Sigmoid colon (tissue), 7 donors: ENCODE results near the gene AMTN. TPM values are rescaled to one million over a fixed set of nuclear protein-coding genes. Genes with fewer than 3 reads are reported as not detected.
"Not testable (repeated sequence)": the region's sequence is repeated elsewhere in the genome, so short reads cannot be mapped to it uniquely, and the experiment has no call there.

Experiments
- DNase-seq: peaks from one replicate; pipeline ENCODE4 v3.0.0-alpha.2; 2019
- H3K27ac ChIP-seq, 4 donors: fragments of 200-600 bp; sonication (generic); one replicate each; pipeline ENCODE4 v1.5.1; 2016 to 2019; ENCODE audit warnings: mild to moderate bottlenecking in 1 of 4
- H3K27me3 ChIP-seq, 3 donors: fragments of 200-600 bp; sonication (generic); one replicate each; pipeline ENCODE4 v1.5.1; 2019; ENCODE audit warnings: mild to moderate bottlenecking in 1 of 3
- H3K36me3 ChIP-seq, 4 donors: fragments of 200-600 bp; sonication (generic); one replicate each; pipeline ENCODE4 v1.5.1; 2016 to 2019
- H3K4me1 ChIP-seq, 4 donors: fragments of 200-600 bp; sonication (generic); one replicate each; pipeline ENCODE4 v1.5.1; 2017 to 2019
- H3K4me3 ChIP-seq, 4 donors: fragments of 200-600 bp; sonication (generic); one replicate each; pipeline ENCODE4 v1.5.1; 2017 to 2019; ENCODE audit warnings: mild to moderate bottlenecking in 2 of 4, moderate library complexity in 1 of 4
- H3K9me3 ChIP-seq, 4 donors: fragments of 200-600 bp in 3 of 4; sonication (generic) in 3 of 4; one replicate each; pipeline versions ENCODE4 v1.5.1 to v1.6.1; 2013 to 2019
- EP300 ChIP-seq, 4 donors: sonication (generic); formaldehyde crosslinking; IDR thresholded peaks; one replicate each; pipeline ENCODE4 v1.6.1; 2017; ENCODE audit warnings: antibody characterized with exemption in 4 of 4
- POLR2A ChIP-seq, 2 donors: fragments of 450-650 bp; IDR thresholded peaks; one replicate each; pipeline ENCODE4 v1.6.1; 2016; ENCODE audit warnings: antibody characterized with exemption in 2 of 2, mild to moderate bottlenecking in 2 of 2, moderate library complexity in 2 of 2
- POLR2AphosphoS5 ChIP-seq, 4 donors: sonication (generic); formaldehyde crosslinking; IDR thresholded peaks; one replicate each; pipeline ENCODE4 v1.6.1; 2017; ENCODE audit warnings: antibody characterized with exemption in 4 of 4
- WGBS, 2 donors: extraction: QIAGEN DNeasy Blood & Tissue Kit; methylation state at CpG; one replicate each; pipeline ENCODE4 v1.1.7; 2013; 5-methylcytosine and 5-hydroxymethylcytosine counted together
- intact Hi-C: fragments of 100-400 bp; cut with DNase I; formaldehyde crosslinking; loops from one replicate; pipeline ENCODE4 v1.15.1; 2023
- polyA plus RNA-seq, 3 donors: library from polyadenylated mRNA; stranded (reverse); fragments of 200-250 nt; gene quantifications; one replicate each; pipeline ENCODE4 v1.2.3, GENCODE V29; 2013
- total RNA-seq, 4 donors: library from RNA; depleted of rRNA; stranded (reverse); fragments of >200 nt; gene quantifications; one replicate each; pipeline ENCODE4 v1.1.0, GENCODE V29; 2016
- TF ChIP-seq, protein P1 (sequence below), 4 experiments: fragments of 450-650 bp in 3 of 4; fragments of 200-600 bp in 1 of 4; IDR thresholded peaks; one replicate each; pipeline ENCODE4 v1.5.1; 2016 to 2019; ENCODE audit warnings: antibody characterized with exemption in 4 of 4, mild to moderate bottlenecking in 3 of 4, moderate library complexity in 2 of 4
- donor health status: healthy with polysubstance abuse.
- donor health status: Bipolar disorder and iron deficiency.
- donor health status: healthy.

The AMTN gene, protein sequence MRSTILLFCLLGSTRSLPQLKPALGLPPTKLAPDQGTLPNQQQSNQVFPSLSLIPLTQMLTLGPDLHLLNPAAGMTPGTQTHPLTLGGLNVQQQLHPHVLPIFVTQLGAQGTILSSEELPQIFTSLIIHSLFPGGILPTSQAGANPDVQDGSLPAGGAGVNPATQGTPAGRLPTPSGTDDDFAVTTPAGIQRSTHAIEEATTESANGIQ
- not detected for total RNA-seq
- not detected for polyA plus RNA-seq

DNA sequence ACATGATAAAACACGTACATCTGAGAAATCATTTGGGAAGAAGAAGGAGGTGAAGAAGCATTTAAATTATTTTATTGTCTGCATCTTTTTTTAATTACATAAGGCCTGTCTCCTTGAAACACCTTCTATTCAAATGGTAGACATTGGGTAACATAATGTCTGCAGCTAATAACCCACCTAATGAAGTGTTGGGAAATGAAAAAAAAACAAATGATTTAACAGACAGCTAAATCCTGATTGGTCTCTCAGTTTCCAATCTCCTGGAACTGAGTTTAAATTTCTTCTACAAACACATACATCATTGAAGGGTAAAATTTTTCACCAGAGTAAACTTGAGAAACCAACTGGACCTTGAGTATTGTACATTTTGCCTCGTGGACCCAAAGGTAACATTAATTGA, at the start of gene AMTN:
Gene AMTN, plus strand, starts transcription at position 301 of the 400 bp plus-strand sequence. CDS start 209 bp downstream, outside the sequence.
- H3K27me3 ChIP-seq: no peaks in the 10 kb centered on the region
- no peak for DNase-seq

DNA sequence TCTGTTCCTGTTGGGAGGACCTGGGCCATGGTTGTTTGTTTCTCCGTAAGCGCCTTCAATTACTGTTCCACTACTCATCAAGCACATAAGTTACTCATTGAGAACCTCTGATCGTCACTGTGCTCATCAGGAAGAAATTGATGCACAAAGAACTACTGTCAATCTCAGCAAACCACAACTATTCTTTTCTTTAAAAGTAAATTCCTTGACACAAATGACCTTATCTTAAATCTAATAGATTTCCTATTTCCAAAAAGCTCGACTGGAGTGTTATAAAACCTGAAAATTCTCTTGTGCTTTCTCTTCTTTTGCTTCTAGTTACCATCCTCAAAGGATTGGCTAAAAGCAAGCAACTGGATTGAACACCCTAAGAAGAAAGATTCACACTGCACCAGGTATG, 46.5 kb upstream of the AMTN start, which contains the start of gene MUC7:
Gene MUC7, plus strand, starts transcription at position 301 of the 400 bp plus-strand sequence. CDS start 1,825 bp downstream, outside the sequence.
- 61 to 69% methylated on average over 4 of the region's 4 CpGs for WGBS, 2 donors
- no peaks in the 10 kb centered on the region for H3K9me3 ChIP-seq
- no peaks in the 10 kb centered on the region for H3K27me3 ChIP-seq
- intact Hi-C loops: no loop called here
- H3K27ac ChIP-seq: no peak within 1 kb of the TSS
- no peaks in the 10 kb centered on the region for H3K4me1 ChIP-seq
- no peak within 1 kb of the TSS for H3K4me3 ChIP-seq
- no peak for TF ChIP-seq POLR2AphosphoS5 (IDR thresholded peaks at IDR 0.05)
- TF ChIP-seq POLR2A (IDR thresholded peaks at IDR 0.05): no peak
- no peak for TF ChIP-seq EP300 (IDR thresholded peaks at IDR 0.05)
- TF ChIP-seq, protein P1, sequence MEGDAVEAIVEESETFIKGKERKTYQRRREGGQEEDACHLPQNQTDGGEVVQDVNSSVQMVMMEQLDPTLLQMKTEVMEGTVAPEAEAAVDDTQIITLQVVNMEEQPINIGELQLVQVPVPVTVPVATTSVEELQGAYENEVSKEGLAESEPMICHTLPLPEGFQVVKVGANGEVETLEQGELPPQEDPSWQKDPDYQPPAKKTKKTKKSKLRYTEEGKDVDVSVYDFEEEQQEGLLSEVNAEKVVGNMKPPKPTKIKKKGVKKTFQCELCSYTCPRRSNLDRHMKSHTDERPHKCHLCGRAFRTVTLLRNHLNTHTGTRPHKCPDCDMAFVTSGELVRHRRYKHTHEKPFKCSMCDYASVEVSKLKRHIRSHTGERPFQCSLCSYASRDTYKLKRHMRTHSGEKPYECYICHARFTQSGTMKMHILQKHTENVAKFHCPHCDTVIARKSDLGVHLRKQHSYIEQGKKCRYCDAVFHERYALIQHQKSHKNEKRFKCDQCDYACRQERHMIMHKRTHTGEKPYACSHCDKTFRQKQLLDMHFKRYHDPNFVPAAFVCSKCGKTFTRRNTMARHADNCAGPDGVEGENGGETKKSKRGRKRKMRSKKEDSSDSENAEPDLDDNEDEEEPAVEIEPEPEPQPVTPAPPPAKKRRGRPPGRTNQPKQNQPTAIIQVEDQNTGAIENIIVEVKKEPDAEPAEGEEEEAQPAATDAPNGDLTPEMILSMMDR (IDR thresholded peaks at IDR 0.05): no peak
- no peaks in the 10 kb centered on the region for H3K36me3 ChIP-seq
- DNase-seq: no peak

More for the DNA sequence above, at the start of gene AMTN:
- WGBS, 2 donors: 53 to 75% methylated on average over 2 of the region's 2 CpGs
- TF ChIP-seq POLR2AphosphoS5 (IDR thresholded peaks at IDR 0.05): no peak
- TF ChIP-seq POLR2A (IDR thresholded peaks at IDR 0.05): no peak
- TF ChIP-seq, protein P1 (IDR thresholded peaks at IDR 0.05): no peak
- TF ChIP-seq EP300 (IDR thresholded peaks at IDR 0.05): no peak
- Histone ChIP-seq H3K27ac (no peak within 1 kb of the TSS), H3K4me1 (no peaks in the 10 kb centered on the region), H3K36me3 (no peaks in the 10 kb centered on the region), H3K9me3 (no peaks in the 10 kb centered on the region), H3K4me3 (no peak within 1 kb of the TSS)
- intact Hi-C loops: no loop called here

DNA sequence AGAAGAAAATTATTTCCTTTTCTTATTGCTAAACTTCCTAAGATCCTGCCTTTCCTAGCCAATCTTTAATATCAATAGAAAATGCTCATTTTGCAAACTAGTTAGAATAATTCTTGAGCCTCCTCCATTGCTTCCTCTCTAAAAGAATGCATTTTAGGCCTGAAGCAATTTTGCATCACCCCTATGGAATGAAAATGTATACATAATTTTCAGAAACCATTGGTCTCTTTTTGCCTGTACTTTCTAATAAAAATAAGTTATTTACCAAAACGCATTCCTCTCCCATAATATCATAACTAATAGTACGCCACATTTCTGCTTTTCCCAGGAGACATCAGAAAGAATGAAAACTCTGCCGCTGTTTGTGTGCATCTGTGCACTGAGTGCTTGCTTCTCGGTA, 44.7 kb upstream of the AMTN start:
- Histone ChIP-seq H3K27ac (no peak overlapping the region), H3K27me3 (no peaks in the 10 kb centered on the region), H3K36me3 (no peaks in the 10 kb centered on the region), H3K4me1 (no peaks in the 10 kb centered on the region), H3K4me3 (no peak overlapping the region), H3K9me3 (no peaks in the 10 kb centered on the region)
- TF ChIP-seq EP300 (IDR thresholded peaks at IDR 0.05) (no peak), POLR2A (IDR thresholded peaks at IDR 0.05) (no peak), POLR2AphosphoS5 (IDR thresholded peaks at IDR 0.05) (no peak)
- TF ChIP-seq, protein P1 (IDR thresholded peaks at IDR 0.05): no peak
- WGBS, 2 donors: 78 to 87% methylated on average over 4 of the region's 4 CpGs
- DNase-seq: no peak
- intact Hi-C loops: no loop called here

DNA sequence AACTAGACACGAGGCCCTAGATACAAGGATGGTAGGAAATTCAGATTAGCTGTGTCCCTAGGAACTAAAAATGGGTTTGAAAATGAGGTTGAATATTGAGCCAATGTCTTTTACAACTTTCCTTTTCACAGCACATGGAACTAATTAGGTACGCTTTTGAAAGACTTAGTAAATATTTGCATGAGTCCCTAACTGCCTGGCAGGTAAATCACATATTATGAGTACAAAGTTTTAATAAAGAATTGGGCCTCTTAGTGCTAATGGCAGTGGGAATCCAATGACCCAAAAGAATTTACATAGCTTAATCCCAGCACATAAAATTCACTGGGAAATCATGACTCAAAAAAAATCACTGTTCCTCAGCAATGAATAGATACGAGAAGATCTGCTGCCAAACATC, 29.6 kb upstream of the AMTN start:
- Histone ChIP-seq H3K9me3 (no peaks in the 10 kb centered on the region), H3K4me1 (no peaks in the 10 kb centered on the region), H3K36me3 (no peaks in the 10 kb centered on the region), H3K27me3 (no peaks in the 10 kb centered on the region), H3K4me3 (no peak overlapping the region), H3K27ac (no peak overlapping the region)
- DNase-seq: no peak
- 25 to 65% methylated on average over 3 of the region's 3 CpGs for WGBS, 2 donors
- intact Hi-C loops: no loop called here
- no peak for TF ChIP-seq POLR2A (IDR thresholded peaks at IDR 0.05)

DNA sequence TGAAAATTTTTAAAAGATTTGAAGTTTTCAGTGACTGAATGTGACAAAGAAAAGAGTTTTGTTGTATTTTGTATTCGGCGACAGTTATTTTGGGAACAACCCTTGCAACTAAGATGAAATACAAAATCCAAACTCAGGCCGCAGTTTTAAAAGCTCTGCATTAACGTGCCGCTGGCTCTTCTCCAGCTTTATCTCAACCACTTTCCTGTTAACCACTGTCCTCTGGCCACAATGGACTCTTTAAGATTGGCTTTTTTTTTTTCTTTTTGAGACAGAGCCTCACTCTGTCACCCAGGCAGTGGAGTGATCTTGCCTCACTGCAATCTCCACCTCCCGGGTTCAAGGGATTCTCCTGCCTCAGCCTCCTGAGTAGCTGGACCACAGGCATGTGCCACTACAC, 22.1 kb upstream of the AMTN start:
- 75 to 76% methylated on average over 6 of the region's 6 CpGs for WGBS, 2 donors
- intact Hi-C loops: no loop called here
- TF ChIP-seq EP300 (IDR thresholded peaks at IDR 0.05) (no peak), POLR2A (IDR thresholded peaks at IDR 0.05) (no peak), POLR2AphosphoS5 (IDR thresholded peaks at IDR 0.05) (no peak)
- TF ChIP-seq, protein P1 (IDR thresholded peaks at IDR 0.05): no peak

DNA sequence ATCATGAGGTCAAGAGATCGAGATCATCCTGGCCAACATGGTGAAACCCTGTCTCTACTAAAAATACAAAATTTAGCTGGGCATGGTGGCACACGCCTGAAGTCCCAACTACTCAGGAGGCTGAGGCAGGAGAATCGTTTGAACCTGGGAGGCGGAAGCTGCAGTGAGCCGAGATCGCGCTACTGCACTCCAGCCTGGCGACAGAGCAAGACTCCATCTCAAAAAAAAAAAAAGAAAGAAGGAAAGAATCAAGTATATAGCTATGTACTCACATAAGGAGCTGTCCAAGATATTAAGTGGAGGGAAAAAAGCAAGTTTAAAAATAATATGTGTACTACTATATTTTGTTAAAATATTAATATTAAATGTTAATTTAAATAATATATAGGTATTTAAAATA, 16.5 kb upstream of the AMTN start:
- intact Hi-C loops, DNase-seq, H3K4me3 ChIP-seq, H3K27ac ChIP-seq, H3K27me3 ChIP-seq, H3K36me3 ChIP-seq, H3K9me3 ChIP-seq, H3K4me1 ChIP-seq: not testable (repeated sequence)
- 82 to 88% methylated on average over 8 of the region's 8 CpGs for WGBS, 2 donors

More for the DNA sequence above, 22.1 kb upstream of the AMTN start:
- no peaks in the 10 kb centered on the region for H3K9me3 ChIP-seq
- H3K27me3 ChIP-seq: no peaks in the 10 kb centered on the region
- no peaks in the 10 kb centered on the region for H3K4me1 ChIP-seq
- H3K27ac ChIP-seq: no peak overlapping the region
- H3K4me3 ChIP-seq: no peak overlapping the region
- no peak for DNase-seq
- no peaks in the 10 kb centered on the region for H3K36me3 ChIP-seq
